Embryonic facial prominence (tissue), 1 donor: ENCODE measurements around the gene VSIG10L2.
"Not testable (repeated sequence)": the region's sequence is repeated elsewhere in the genome, so short reads cannot be mapped to it uniquely, and the experiment has no call there.

ENCODE experiments used
- DNase-seq: peaks from one replicate; pipeline ENCODE4 v3.0.0-alpha.2; 2016; ENCODE audit errors: extremely low spot score

The VSIG10L2 gene

GRCh38 chr11:125967515-125967914 lies 21.7 kb downstream of the VSIG10L2 start:
- DNase-seq: no peak

GRCh38 chr11:125968354-125968753 lies 22.5 kb downstream of the VSIG10L2 start:
- DNase-seq: no peak

GRCh38 chr11:125971618-125972017 lies 25.8 kb downstream of the VSIG10L2 start:
- no peak for DNase-seq

GRCh38 chr11:125974284-125974683 lies 28.4 kb downstream of the VSIG10L2 start:
- DNase-seq: no peak

GRCh38 chr11:125975634-125976033 lies 29.8 kb downstream of the VSIG10L2 start:
- no peak for DNase-seq

- DNase-seq: no peak
Observed at GRCh38 chr11:125976156-125976555, 30.3 kb downstream of the VSIG10L2 start.

- DNase-seq: no peak
Observed at GRCh38 chr11:125977333-125977732, 31.5 kb downstream of the VSIG10L2 start.

- no peak for DNase-seq
Observed at GRCh38 chr11:125978181-125978716, 32.4 kb downstream of the VSIG10L2 start.

- no peak for DNase-seq
Observed at GRCh38 chr11:125978778-125979407, 33.0 kb downstream of the VSIG10L2 start.

- no peak for DNase-seq
Observed at GRCh38 chr11:125979511-125979910, 33.7 kb downstream of the VSIG10L2 start.

GRCh38 chr11:125980436-125980835 lies 34.6 kb downstream of the VSIG10L2 start:
- no peak for DNase-seq

- DNase-seq: no peak
Observed at GRCh38 chr11:125982348-125982730, 36.5 kb downstream of the VSIG10L2 start.

GRCh38 chr11:125985956-125986355 lies 40.1 kb downstream of the VSIG10L2 start:
- not testable (repeated sequence) for DNase-seq

GRCh38 chr11:125987066-125987641 lies 41.3 kb downstream of the VSIG10L2 start:
- no peak for DNase-seq

GRCh38 chr11:125990244-125990643 lies 44.4 kb downstream of the VSIG10L2 start:
- DNase-seq: no peak

GRCh38 chr11:125992893-125993292 lies 47.0 kb downstream of the VSIG10L2 start:
- DNase-seq: no peak

GRCh38 chr11:125994509-125994908 lies 48.7 kb downstream of the VSIG10L2 start:
- no peak for DNase-seq

GRCh38 chr11:125995313-125995712 lies 49.5 kb downstream of the VSIG10L2 start:
- DNase-seq: no peak

- DNase-seq: no peak
Observed at GRCh38 chr11:125998267-125998666, 52.4 kb downstream of the VSIG10L2 start.

- DNase-seq: no peak
Observed at GRCh38 chr11:125999234-125999880, 53.5 kb downstream of the VSIG10L2 start.

GRCh38 chr11:126002181-126002580 lies 56.3 kb downstream of the VSIG10L2 start:
- DNase-seq: no peak
